HL-60 (cell line): ENCODE data around the gene ABLIM1.

Source experiments
- DNase-seq, 2 experiments: peaks; one replicate each; pipeline ENCODE4 v3.0.0-alpha.2; 2010 to 2020; ENCODE audit warnings: low read depth in 1 of 2, low spot score in 1 of 2
- H3K27ac ChIP-seq: fragments of 250-450 bp; sonication (Bioruptor Pico); replicated peaks from 2 replicates; pipeline ENCODE4 v1.5.1; 2020; ENCODE audit warnings: mild to moderate bottlenecking, moderate library complexity
- H3K27me3 ChIP-seq: fragments of 250-450 bp; sonication (Bioruptor Pico); 2 replicates; pipeline ENCODE4 v1.5.1; 2021; ENCODE audit warnings: mild to moderate bottlenecking, moderate library complexity; ENCODE audit not compliant: insufficient read depth, poor library complexity, severe bottlenecking
- H3K4me3 ChIP-seq: replicated peaks from 2 replicates; pipeline ENCODE4 v1.5.1; 2011; ENCODE audit warnings: mild to moderate bottlenecking, control low read depth, low read length; ENCODE audit not compliant: insufficient read depth
- GABPA ChIP-seq: IDR thresholded peaks from 2 replicates; pipeline ENCODE4 v1.6.1; 2012; ENCODE audit warnings: low read depth
- POLR2AphosphoS5 ChIP-seq: IDR thresholded peaks from 2 replicates; pipeline ENCODE4 v1.6.1; 2012; ENCODE audit warnings: low read depth
- SPI1 ChIP-seq: IDR thresholded peaks from 2 replicates; pipeline ENCODE4 v1.6.1; 2012; ENCODE audit warnings: low read depth, mild to moderate bottlenecking, borderline replicate concordance
- TF ChIP-seq, protein P1 (sequence below): IDR thresholded peaks from one replicate; pipeline ENCODE4 v1.5.1; 2011; ENCODE audit warnings: low read length, control low read depth, inconsistent platforms; ENCODE audit not compliant: insufficient read depth
- TF ChIP-seq, protein P2 (sequence below): IDR thresholded peaks from 2 replicates; pipeline ENCODE4 v1.6.1; 2012; ENCODE audit warnings: low read depth; ENCODE audit not compliant: insufficient replicate concordance

ABLIM1 gene

DNA sequence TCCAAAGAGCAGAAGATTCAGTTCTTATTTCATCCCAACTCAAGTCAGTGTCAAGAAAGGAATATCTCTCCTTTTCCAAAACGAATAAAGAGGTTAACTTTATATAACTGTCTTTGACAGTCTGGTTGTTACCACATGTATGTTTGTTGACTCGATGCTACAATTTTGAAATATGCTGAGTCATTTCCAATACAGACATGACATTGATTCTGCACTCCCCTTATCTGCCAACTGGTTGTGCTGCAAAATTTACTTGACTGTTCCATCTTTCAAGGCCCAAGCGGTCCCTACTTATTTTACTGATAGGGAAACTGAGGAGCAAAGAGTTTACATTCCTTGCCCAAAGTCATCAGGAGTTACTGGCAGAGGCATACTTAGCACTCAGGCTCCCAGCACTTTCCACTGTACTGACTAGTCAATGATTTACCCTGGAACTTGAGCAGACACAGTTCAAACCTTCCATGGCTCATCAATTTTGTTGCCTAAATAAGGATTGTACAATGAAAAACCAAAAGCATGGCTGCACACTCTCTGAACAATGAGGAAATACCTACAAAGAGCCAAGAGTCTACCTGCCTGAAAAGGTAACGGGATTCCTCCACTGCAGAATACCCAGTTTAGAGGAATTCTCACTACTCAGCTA is 52.8 kb downstream of the ABLIM1 start:
- H3K27me3 ChIP-seq = no peaks in the 10 kb centered on the region
- H3K27ac ChIP-seq = no peak overlapping the region
- TF ChIP-seq SPI1 (no peak), POLR2AphosphoS5 (no peak), GABPA (no peak)
- TF ChIP-seq, protein P1, sequence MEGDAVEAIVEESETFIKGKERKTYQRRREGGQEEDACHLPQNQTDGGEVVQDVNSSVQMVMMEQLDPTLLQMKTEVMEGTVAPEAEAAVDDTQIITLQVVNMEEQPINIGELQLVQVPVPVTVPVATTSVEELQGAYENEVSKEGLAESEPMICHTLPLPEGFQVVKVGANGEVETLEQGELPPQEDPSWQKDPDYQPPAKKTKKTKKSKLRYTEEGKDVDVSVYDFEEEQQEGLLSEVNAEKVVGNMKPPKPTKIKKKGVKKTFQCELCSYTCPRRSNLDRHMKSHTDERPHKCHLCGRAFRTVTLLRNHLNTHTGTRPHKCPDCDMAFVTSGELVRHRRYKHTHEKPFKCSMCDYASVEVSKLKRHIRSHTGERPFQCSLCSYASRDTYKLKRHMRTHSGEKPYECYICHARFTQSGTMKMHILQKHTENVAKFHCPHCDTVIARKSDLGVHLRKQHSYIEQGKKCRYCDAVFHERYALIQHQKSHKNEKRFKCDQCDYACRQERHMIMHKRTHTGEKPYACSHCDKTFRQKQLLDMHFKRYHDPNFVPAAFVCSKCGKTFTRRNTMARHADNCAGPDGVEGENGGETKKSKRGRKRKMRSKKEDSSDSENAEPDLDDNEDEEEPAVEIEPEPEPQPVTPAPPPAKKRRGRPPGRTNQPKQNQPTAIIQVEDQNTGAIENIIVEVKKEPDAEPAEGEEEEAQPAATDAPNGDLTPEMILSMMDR = no peak
- TF ChIP-seq, protein P2, sequence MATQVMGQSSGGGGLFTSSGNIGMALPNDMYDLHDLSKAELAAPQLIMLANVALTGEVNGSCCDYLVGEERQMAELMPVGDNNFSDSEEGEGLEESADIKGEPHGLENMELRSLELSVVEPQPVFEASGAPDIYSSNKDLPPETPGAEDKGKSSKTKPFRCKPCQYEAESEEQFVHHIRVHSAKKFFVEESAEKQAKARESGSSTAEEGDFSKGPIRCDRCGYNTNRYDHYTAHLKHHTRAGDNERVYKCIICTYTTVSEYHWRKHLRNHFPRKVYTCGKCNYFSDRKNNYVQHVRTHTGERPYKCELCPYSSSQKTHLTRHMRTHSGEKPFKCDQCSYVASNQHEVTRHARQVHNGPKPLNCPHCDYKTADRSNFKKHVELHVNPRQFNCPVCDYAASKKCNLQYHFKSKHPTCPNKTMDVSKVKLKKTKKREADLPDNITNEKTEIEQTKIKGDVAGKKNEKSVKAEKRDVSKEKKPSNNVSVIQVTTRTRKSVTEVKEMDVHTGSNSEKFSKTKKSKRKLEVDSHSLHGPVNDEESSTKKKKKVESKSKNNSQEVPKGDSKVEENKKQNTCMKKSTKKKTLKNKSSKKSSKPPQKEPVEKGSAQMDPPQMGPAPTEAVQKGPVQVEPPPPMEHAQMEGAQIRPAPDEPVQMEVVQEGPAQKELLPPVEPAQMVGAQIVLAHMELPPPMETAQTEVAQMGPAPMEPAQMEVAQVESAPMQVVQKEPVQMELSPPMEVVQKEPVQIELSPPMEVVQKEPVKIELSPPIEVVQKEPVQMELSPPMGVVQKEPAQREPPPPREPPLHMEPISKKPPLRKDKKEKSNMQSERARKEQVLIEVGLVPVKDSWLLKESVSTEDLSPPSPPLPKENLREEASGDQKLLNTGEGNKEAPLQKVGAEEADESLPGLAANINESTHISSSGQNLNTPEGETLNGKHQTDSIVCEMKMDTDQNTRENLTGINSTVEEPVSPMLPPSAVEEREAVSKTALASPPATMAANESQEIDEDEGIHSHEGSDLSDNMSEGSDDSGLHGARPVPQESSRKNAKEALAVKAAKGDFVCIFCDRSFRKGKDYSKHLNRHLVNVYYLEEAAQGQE = no peak
- no peak for DNase-seq
- no peak overlapping the region for H3K4me3 ChIP-seq

DNA sequence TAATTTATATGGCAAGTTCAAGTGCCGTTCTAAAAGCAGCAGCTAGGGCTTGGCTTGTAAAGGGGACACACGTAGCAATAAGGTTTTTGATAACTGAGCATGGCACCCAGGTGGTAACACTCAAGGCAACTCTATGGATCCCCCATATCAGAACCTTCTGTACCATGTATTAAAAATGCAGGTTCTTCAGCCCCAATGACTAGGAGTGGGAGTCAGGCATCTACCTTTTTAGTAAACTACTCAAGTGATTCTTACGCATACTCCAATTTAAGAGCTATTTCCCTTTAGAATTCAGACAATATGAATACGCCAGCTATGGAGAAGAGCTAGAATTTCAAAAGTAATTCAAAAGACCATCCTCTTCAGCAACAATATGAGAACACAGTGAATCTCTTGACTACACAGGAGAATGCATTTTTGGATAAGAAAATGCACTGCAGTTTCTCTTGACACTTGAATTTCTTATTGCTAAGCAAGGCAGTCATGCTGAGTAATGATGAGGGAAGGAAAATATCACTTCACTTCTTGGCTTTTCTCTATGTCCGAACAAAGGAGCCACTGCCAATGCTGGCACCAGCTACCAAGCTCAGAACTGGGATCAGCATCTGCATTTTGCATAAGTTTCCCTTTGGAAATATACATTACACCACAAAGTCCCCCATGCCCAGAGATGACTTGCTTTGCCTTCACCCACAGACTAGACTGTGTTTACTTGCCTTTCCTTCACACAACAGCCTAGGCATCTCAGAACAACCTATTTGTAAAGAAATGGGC is 53.5 kb downstream of the ABLIM1 start:
- DNase-seq = no peak
- H3K4me3 ChIP-seq = no peak overlapping the region
- no peaks in the 10 kb centered on the region for H3K27me3 ChIP-seq
- no peak for TF ChIP-seq SPI1
- TF ChIP-seq, protein P2 = no peak
- TF ChIP-seq, protein P1 = no peak
- TF ChIP-seq GABPA = no peak
- no peak for TF ChIP-seq POLR2AphosphoS5
- no peak overlapping the region for H3K27ac ChIP-seq

GRCh38 chr10:114603948-114604347 is 54.1 kb downstream of the ABLIM1 start:
- Histone ChIP-seq H3K4me3 (no peak overlapping the region), H3K27ac (no peak overlapping the region), H3K27me3 (no peaks in the 10 kb centered on the region)
- TF ChIP-seq POLR2AphosphoS5 (no peak), SPI1 (no peak), GABPA (no peak)
- TF ChIP-seq, protein P2 = no peak
- TF ChIP-seq, protein P1 = no peak
- DNase-seq = no peak
